Peyer's patch (tissue), 4 donors: Measurements from ENCODE around the gene TMEM150B. TPM values are rescaled to one million over a fixed set of nuclear protein-coding genes. Genes with fewer than 3 reads are reported as not detected.
A peak's percentile ranks its signal among the peaks of the same experiment; 100 is the strongest.

Experiments
- DNase-seq, 3 donors: peaks; one replicate each; pipeline ENCODE4 v3.0.0-alpha.2; 2017 to 2019
- H3K27ac ChIP-seq, 4 donors: fragments of 200-600 bp; sonication (generic); one replicate each; pipeline ENCODE4 v1.5.1; 2016 to 2019
- H3K27me3 ChIP-seq, 2 donors: fragments of 200-600 bp; sonication (generic); one replicate each; pipeline ENCODE4 v1.5.1; 2019
- H3K36me3 ChIP-seq, 3 donors: fragments of 200-600 bp; sonication (generic); one replicate each; pipeline ENCODE4 v1.5.1; 2016 to 2019
- H3K4me1 ChIP-seq, 4 donors: fragments of 200-600 bp; sonication (generic); one replicate each; pipeline ENCODE4 v1.5.1; 2016 to 2019
- H3K4me3 ChIP-seq, 4 donors: fragments of 200-600 bp; sonication (generic); 1 replicate in 3 of 4; 2 replicates in 1 of 4; pipeline ENCODE4 v1.5.1; 2016 to 2019; ENCODE audit warnings: mild to moderate bottlenecking in 1 of 4
- H3K9me3 ChIP-seq, 4 donors: fragments of 200-600 bp; sonication (generic); one replicate each; pipeline ENCODE4 v1.5.1; 2016 to 2019; ENCODE audit warnings: mild to moderate bottlenecking in 1 of 4
- POLR2A ChIP-seq, 2 donors: fragments of 450-650 bp; IDR thresholded peaks; one replicate each; pipeline ENCODE4 v1.5.1; 2017; ENCODE audit warnings: antibody characterized with exemption in 2 of 2, mild to moderate bottlenecking in 2 of 2, moderate library complexity in 2 of 2
- total RNA-seq, 4 donors: library from RNA; depleted of rRNA; stranded (reverse); fragments of >200 nt; gene quantifications; one replicate each; pipeline ENCODE4 v1.1.0, GENCODE V29; 2016
- TF ChIP-seq, protein P1 (sequence below), 6 experiments: fragments of 450-650 bp in 4 of 6; fragments of 200-600 bp in 2 of 6; sonication (generic) in 1 of 6; IDR thresholded peaks; one replicate each; pipeline ENCODE4 v1.5.1; 2017 to 2019; ENCODE audit warnings: antibody characterized with exemption in 6 of 6, mild to moderate bottlenecking in 3 of 6, moderate library complexity in 1 of 6

The TMEM150B gene
- total RNA-seq, 4 donors from 2014 or later = 26.4 to 235 (median 199) TPM

DNA sequence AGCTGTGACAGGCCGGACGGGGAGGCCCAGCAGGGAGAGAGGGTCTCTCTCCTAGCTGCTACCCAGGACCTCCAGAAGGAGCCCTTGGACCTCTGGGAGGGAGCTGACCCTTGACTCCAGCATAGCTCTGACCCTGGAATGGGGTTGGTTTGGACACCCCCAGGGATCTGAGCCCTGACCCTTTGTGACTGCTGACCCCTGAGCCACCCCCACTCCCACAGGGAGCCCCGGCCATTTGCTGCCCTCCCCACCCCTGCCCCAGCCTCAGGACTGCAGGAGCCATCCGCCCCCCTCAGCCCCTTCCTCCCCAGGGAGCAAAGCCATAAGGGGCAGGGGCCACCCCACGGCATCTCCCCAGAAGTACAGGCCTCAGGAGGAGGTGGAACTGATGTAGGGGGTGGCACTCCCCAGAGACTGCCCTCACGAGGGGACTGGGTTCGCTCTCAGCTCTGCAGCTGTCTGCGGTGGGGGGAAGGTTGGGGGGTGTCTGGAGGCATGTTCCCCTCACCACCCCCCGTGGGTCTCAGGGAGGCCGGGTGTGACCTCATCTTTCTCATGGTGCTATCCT is 22.4 kb upstream of the TMEM150B start:
- peaks cover 0 to 23% (median 0%) of the 10 kb centered on the region in 3 donors for H3K36me3 ChIP-seq

DNA sequence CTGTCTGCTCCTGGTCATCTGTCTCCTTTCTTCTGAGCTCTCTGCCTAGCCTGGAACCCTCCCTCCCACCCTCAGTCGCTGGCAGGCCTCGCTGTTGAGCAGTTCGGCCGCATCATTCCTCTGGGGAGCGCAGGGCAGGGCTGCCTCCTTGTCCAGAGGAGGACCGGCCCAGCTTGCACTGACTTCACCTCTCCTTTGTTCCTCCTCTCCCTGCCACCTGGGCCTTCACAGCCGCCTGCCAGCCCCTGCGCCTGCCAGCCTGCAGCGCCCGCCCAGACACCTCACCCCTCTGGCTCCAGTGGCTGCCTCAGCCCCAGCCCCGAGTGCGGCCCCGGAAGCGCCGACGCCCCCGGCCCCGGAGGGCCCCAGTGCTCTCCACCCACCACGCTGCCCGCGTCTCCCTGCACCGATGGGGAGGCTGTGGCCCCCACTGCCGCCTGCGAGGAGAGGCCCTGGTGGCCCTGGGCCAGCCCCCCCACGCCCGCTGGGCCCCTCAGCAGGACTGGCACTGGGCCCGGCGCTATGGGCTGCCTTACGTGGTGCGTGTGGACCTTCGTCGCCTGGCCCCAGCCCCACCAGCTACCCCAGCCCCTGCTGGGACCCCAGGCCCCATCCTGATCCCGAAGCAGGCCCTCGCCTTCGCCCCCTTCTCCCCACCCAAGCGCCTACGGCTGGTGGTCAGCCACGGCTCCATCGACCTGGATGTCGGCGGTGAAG is 21.7 kb upstream of the TMEM150B start:
- Histone ChIP-seq H3K36me3 (peaks cover 0 to 29% (median 0%) of the 10 kb centered on the region in 3 donors), H3K4me3 (no peak overlapping the region), H3K4me1 (peaks cover 0 to 8% (median 0%) of the 10 kb centered on the region in 4 donors), H3K9me3 (no peaks in the 10 kb centered on the region), H3K27ac (no peak overlapping the region), H3K27me3 (no peaks in the 10 kb centered on the region)
- no peak for DNase-seq
- TF ChIP-seq, protein P1, sequence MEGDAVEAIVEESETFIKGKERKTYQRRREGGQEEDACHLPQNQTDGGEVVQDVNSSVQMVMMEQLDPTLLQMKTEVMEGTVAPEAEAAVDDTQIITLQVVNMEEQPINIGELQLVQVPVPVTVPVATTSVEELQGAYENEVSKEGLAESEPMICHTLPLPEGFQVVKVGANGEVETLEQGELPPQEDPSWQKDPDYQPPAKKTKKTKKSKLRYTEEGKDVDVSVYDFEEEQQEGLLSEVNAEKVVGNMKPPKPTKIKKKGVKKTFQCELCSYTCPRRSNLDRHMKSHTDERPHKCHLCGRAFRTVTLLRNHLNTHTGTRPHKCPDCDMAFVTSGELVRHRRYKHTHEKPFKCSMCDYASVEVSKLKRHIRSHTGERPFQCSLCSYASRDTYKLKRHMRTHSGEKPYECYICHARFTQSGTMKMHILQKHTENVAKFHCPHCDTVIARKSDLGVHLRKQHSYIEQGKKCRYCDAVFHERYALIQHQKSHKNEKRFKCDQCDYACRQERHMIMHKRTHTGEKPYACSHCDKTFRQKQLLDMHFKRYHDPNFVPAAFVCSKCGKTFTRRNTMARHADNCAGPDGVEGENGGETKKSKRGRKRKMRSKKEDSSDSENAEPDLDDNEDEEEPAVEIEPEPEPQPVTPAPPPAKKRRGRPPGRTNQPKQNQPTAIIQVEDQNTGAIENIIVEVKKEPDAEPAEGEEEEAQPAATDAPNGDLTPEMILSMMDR (IDR thresholded peaks at IDR 0.05) = no peak
- TF ChIP-seq POLR2A (IDR thresholded peaks at IDR 0.05) = no peak

More for the DNA sequence above, 22.4 kb upstream of the TMEM150B start:
- Histone ChIP-seq H3K4me3 (no peak overlapping the region), H3K4me1 (peaks cover 0 to 10% (median 0%) of the 10 kb centered on the region in 4 donors), H3K27ac (no peak overlapping the region), H3K9me3 (no peaks in the 10 kb centered on the region), H3K27me3 (peaks cover 0 to 5% of the 10 kb centered on the region in 2 donors)
- TF ChIP-seq, protein P1 (IDR thresholded peaks at IDR 0.05) = no peak
- TF ChIP-seq POLR2A (IDR thresholded peaks at IDR 0.05) = no peak
- no peak for DNase-seq

DNA sequence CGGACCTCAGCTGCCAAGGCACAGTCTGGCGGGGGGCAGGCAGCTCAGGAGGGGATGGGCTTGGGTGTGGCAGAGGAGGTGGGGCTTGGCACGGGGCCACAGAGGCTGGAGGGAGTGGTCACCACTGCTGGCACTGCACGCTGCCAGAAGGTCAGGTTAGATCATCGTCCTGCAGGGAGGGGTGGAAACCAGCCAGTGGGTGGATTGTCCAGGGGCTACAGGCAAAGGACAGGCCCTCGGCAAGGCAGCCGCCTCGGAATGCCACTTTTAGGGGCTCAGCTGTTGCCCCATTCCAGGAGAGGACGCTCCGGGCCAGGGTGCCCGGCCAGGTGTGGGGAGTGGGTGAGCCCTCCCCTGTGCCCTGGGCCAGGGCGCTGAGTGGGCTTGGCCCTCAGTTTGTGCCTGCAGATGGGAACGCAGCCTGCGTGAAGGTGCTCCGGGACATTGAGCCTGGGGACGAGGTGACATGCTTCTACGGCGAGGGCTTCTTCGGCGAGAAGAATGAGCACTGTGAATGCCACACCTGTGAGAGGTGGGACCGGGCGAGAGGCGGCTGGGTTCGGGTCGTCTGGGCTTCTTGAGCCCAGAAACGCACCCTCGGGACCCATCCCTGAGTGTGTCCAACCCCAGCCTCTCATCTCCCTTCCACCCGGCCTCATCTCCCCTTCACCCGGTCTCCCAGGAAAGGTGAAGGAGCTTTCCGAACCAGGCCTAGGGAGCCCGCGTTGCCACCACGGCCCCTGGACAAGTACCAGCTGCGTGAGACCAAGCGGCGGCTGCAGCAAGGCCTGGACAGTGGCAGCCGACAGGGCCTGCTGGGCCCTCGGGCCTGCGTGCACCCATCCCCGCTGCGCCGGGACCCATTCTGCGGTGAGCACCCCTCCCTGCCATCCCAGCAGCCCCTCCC is 20.9 kb upstream of the TMEM150B start:
- peaks cover 0 to 13% (median 2%) of the 10 kb centered on the region in 4 donors for H3K4me1 ChIP-seq
- H3K4me3 ChIP-seq = no peak overlapping the region
- H3K36me3 ChIP-seq = peaks cover 0 to 30% (median 0%) of the 10 kb centered on the region in 3 donors
- TF ChIP-seq, protein P1 (IDR thresholded peaks at IDR 0.05) = no peak
- TF ChIP-seq POLR2A (IDR thresholded peaks at IDR 0.05) = no peak
- no peaks in the 10 kb centered on the region for H3K9me3 ChIP-seq
- H3K27me3 ChIP-seq = no peaks in the 10 kb centered on the region
- peak in 2 of 3 donors; percentile 62 to 70 for DNase-seq
- H3K27ac ChIP-seq = no peak overlapping the region

DNA sequence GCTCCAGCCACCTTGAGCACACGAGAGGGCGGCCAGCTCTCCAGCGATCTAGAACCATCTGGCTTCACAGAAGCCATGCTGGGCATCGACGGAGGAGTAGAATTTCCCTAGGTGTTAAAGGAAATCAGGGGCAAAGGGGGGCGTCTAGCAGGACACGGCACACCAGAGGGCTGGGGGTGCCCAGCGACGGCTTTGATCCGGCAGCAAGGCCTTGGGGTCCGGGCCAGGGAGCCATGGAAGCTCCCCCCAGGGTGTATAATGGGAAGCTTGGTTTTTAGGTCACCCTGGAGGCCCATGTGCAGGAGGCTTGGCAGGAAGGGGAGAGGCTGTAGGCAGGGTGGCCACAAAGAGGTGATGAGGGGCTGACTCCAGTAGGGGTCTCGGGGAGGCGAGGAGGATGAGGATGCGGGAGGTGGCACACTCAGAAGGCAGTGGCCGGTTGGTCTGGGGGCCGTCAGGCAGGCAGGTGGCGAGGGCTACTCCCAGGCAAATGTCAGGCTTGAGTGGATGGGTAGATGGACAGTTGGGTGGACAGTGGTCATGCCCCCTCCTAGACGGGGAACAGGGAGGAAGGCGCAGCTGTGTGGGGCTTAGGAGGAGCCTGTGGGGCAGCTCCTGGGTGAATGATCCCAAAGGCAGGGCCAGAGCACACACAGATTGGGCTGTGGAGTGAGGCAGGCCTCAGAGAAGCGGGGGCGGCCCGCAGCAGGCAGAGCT is 20.1 kb upstream of the TMEM150B start:
- DNase-seq = no peak
- H3K4me3 ChIP-seq = no peak overlapping the region
- H3K9me3 ChIP-seq = no peaks in the 10 kb centered on the region
- TF ChIP-seq, protein P1 (IDR thresholded peaks at IDR 0.05) = no peak
- TF ChIP-seq POLR2A (IDR thresholded peaks at IDR 0.05) = no peak
- peaks cover 0 to 21% (median 10%) of the 10 kb centered on the region in 4 donors for H3K4me1 ChIP-seq
- H3K27me3 ChIP-seq = no peaks in the 10 kb centered on the region
- peaks cover 0 to 30% (median 0%) of the 10 kb centered on the region in 3 donors for H3K36me3 ChIP-seq
- H3K27ac ChIP-seq = no peak overlapping the region

DNA sequence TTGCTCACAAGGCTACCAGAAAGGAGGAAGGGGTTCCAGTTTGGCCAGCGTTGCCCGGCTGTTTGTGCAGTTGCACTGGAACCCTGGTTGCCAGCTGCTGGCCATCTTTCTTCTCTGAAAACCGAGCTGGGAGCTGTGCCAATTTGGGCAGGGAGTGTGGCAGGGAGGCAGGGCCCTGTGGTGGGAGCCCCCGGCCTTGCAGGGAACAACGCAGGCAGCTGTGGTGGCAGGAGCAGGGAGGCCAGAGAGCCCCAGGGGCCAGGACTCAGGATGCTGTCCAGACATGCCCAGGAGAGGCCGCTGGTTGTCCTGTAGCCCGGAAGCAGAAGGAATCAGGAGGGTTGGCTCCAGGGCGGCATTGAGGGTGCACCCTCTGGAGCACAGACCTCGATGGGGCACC is 19.3 kb upstream of the TMEM150B start:
- H3K27ac ChIP-seq = no peak overlapping the region

More for the DNA sequence above, 19.3 kb upstream of the TMEM150B start:
- H3K27me3 ChIP-seq = no peaks in the 10 kb centered on the region
- no peak overlapping the region for H3K4me3 ChIP-seq
- TF ChIP-seq POLR2A (IDR thresholded peaks at IDR 0.05) = no peak
- TF ChIP-seq, protein P1 (IDR thresholded peaks at IDR 0.05) = no peak
- H3K4me1 ChIP-seq = peaks cover 0 to 21% (median 11%) of the 10 kb centered on the region in 4 donors
- no peaks in the 10 kb centered on the region for H3K9me3 ChIP-seq
- DNase-seq = no peak
- peaks cover 0 to 30% (median 0%) of the 10 kb centered on the region in 3 donors for H3K36me3 ChIP-seq
